GM19035 (cell line): Measurements from ENCODE around the gene CNTN5.
"Not testable (repeated sequence)": the region's sequence is repeated elsewhere in the genome, so short reads cannot be mapped to it uniquely, and the experiment has no call there.

Experiments used
- ATAC-seq: cut with Tn5 transposase; IDR thresholded peaks from one replicate; pipeline ENCODE4 v1.9.1; 2021; ENCODE audit not compliant: unreplicated experiment

The CNTN5 gene

GRCh38 chr11:100182350-100182749 is 1161.6 kb downstream of the CNTN5 start:
- ATAC-seq: no peak

GRCh38 chr11:100182927-100183326 is 1162.2 kb downstream of the CNTN5 start:
- no peak for ATAC-seq

- ATAC-seq: no peak
Measured at GRCh38 chr11:100185588-100185987, 1164.8 kb downstream of the CNTN5 start.

- no peak for ATAC-seq
Measured at GRCh38 chr11:100188137-100188783, 1167.5 kb downstream of the CNTN5 start.

- ATAC-seq: no peak
Measured at GRCh38 chr11:100190395-100190794, 1169.6 kb downstream of the CNTN5 start.

- ATAC-seq: no peak
Measured at GRCh38 chr11:100192181-100192580, 1171.4 kb downstream of the CNTN5 start.

- ATAC-seq: no peak
Measured at GRCh38 chr11:100203789-100204188, 1183.0 kb downstream of the CNTN5 start.

- no peak for ATAC-seq
Measured at GRCh38 chr11:100205926-100206325, 1185.2 kb downstream of the CNTN5 start.

GRCh38 chr11:100208207-100208606 is 1187.5 kb downstream of the CNTN5 start:
- ATAC-seq: no peak

- ATAC-seq: no peak
Measured at GRCh38 chr11:100214791-100215190, 1194.0 kb downstream of the CNTN5 start.

- ATAC-seq: no peak
Measured at GRCh38 chr11:100220801-100221200, 1200.1 kb downstream of the CNTN5 start.

GRCh38 chr11:100221791-100222190 is 1201.0 kb downstream of the CNTN5 start:
- ATAC-seq: no peak

GRCh38 chr11:100224541-100225034 is 1203.8 kb downstream of the CNTN5 start:
- no peak for ATAC-seq

GRCh38 chr11:100229086-100229485 is 1208.3 kb downstream of the CNTN5 start:
- no peak for ATAC-seq

- no peak for ATAC-seq
Measured at GRCh38 chr11:100232006-100232405, 1211.3 kb downstream of the CNTN5 start.

- ATAC-seq: no peak
Measured at GRCh38 chr11:100235085-100235484, 1214.3 kb downstream of the CNTN5 start.

- no peak for ATAC-seq
Measured at GRCh38 chr11:100240025-100240539, 1219.3 kb downstream of the CNTN5 start.

GRCh38 chr11:100247704-100248103 is 1227.0 kb downstream of the CNTN5 start:
- no peak for ATAC-seq

- not testable (repeated sequence) for ATAC-seq
Measured at GRCh38 chr11:100257238-100257803, 1236.6 kb downstream of the CNTN5 start.

GRCh38 chr11:100269516-100269915 is 1248.8 kb downstream of the CNTN5 start:
- ATAC-seq: no peak

- no peak for ATAC-seq
Measured at GRCh38 chr11:100273066-100273815, 1252.5 kb downstream of the CNTN5 start.

GRCh38 chr11:100274466-100274865 is 1253.7 kb downstream of the CNTN5 start:
- not testable (repeated sequence) for ATAC-seq
